ENCODE results near the gene CLDN10.

- TF ChIP-seq CTCF (conservative IDR thresholded peaks at IDR 0.05; ENCODE audit: low read depth, low read length) (peak; percentile 67), EZH2 (IDR thresholded peaks at IDR 0.05; ENCODE audit: borderline replicate concordance, low read depth, low read length, poor library complexity, severe bottlenecking) (no peak)
These were observed 71.5 kb downstream of the CLDN10 start for GRCh38 chr13:95624020-95624419.
